HEK293 (cell line): ENCODE measurements around the gene POLR3GL.

Source experiments
- CTCF ChIA-PET: fragments of 350-600 bp; formaldehyde crosslinking; extraction: SDS; loops from one replicate; lab custom pipeline; 2021; ENCODE audit warnings: antibody characterized with exemption; lab: Yijun Ruan, JAX
- POLR2A ChIA-PET: fragments of 300-600 bp; formaldehyde crosslinking; extraction: SDS; loops from one replicate; lab custom pipeline; 2020; ENCODE audit warnings: antibody characterized with exemption, inconsistent platforms; lab: Yijun Ruan, JAX
- H3K27ac ChIP-seq: fragments of 200-500 bp; sonication (Bioruptor generic); 2 replicates; pipeline ENCODE4 v1.5.1; 2014; ENCODE audit warnings: low read depth, low read length, control low read depth, inconsistent platforms; ENCODE audit errors: extremely low read depth
- H3K36me3 ChIP-seq, 2 experiments: fragments of 200-500 bp in 1 of 2; sonication (Bioruptor generic) in 1 of 2; 1 replicate in 1 of 2; 2 replicates in 1 of 2; pipeline ENCODE4 v1.5.1; 2014 to 2017; ENCODE audit warnings: inconsistent platforms in 2 of 2, low read length in 2 of 2; ENCODE audit not compliant: control insufficient read depth in 2 of 2, insufficient read depth in 1 of 2
- H3K4me1 ChIP-seq: fragments of 200-500 bp; sonication (Bioruptor generic); 2 replicates; pipeline ENCODE4 v1.5.1; 2014; ENCODE audit warnings: mild to moderate bottlenecking, low read length, inconsistent platforms; ENCODE audit not compliant: control insufficient read depth, insufficient read depth
- H3K4me3 ChIP-seq: 2 replicates; pipeline ENCODE4 v1.5.1; 2011; ENCODE audit warnings: low read depth, mild to moderate bottlenecking, control low read depth, low read length, moderate library complexity
- H3K9me3 ChIP-seq: fragments of 200-500 bp; sonication (Bioruptor generic); 2 replicates; pipeline ENCODE4 v1.5.1; 2014; ENCODE audit warnings: low read depth, low read length, inconsistent platforms; ENCODE audit not compliant: control insufficient read depth, insufficient read depth
- GLI4 ChIP-seq: fragments of 450-650 bp; formaldehyde crosslinking; IDR thresholded peaks from 2 replicates; pipeline ENCODE4 v1.5.1; 2016; ENCODE audit warnings: missing biosample characterization, missing genetic modification characterization
- KLF1 ChIP-seq: fragments of 450-650 bp; formaldehyde crosslinking; IDR thresholded peaks from 2 replicates; pipeline ENCODE4 v1.5.1; 2016; ENCODE audit warnings: missing biosample characterization, missing genetic modification characterization
- KLF10 ChIP-seq: fragments of 450-650 bp; IDR thresholded peaks from 2 replicates; pipeline ENCODE4 v1.5.1; 2018; ENCODE audit warnings: missing biosample characterization, mild to moderate bottlenecking, missing genetic modification characterization
- KLF8 ChIP-seq: fragments of 450-650 bp; formaldehyde crosslinking; IDR thresholded peaks from 2 replicates; pipeline ENCODE4 v1.5.1; 2016; ENCODE audit warnings: missing biosample characterization, missing genetic modification characterization
- ZNF138 ChIP-seq: fragments of 450-650 bp; formaldehyde crosslinking; IDR thresholded peaks from 2 replicates; pipeline ENCODE4 v1.5.1; 2016; ENCODE audit warnings: missing biosample characterization, missing genetic modification characterization, borderline replicate concordance
- ZNF140 ChIP-seq: fragments of 450-650 bp; formaldehyde crosslinking; IDR thresholded peaks from 2 replicates; pipeline ENCODE4 v1.5.1; 2016; ENCODE audit warnings: missing biosample characterization, missing genetic modification characterization
- ZNF175 ChIP-seq: fragments of 450-650 bp; formaldehyde crosslinking; IDR thresholded peaks from 2 replicates; pipeline ENCODE4 v1.5.1; 2016; ENCODE audit warnings: missing biosample characterization, missing genetic modification characterization
- ZNF202 ChIP-seq: fragments of 450-650 bp; formaldehyde crosslinking; IDR thresholded peaks from 2 replicates; pipeline ENCODE4 v1.5.1; 2016; ENCODE audit warnings: missing biosample characterization, missing genetic modification characterization, borderline replicate concordance
- ZNF335 ChIP-seq: fragments of 450-650 bp; formaldehyde crosslinking; conservative IDR thresholded peaks from 2 replicates; pipeline ENCODE4 v1.5.1; 2016; ENCODE audit warnings: missing biosample characterization, missing genetic modification characterization
- ZNF510 ChIP-seq: fragments of 450-650 bp; formaldehyde crosslinking; IDR thresholded peaks from 2 replicates; pipeline ENCODE4 v1.5.1; 2018; ENCODE audit warnings: mild to moderate bottlenecking, missing genetic modification characterization, missing biosample characterization; ENCODE audit not compliant: insufficient replicate concordance
- ZNF529 ChIP-seq: fragments of 450-650 bp; formaldehyde crosslinking; IDR thresholded peaks from 2 replicates; pipeline ENCODE4 v1.5.1; 2017; ENCODE audit warnings: missing genetic modification characterization, missing biosample characterization; ENCODE audit not compliant: insufficient replicate concordance
- ZNF555 ChIP-seq: fragments of 450-650 bp; formaldehyde crosslinking; conservative IDR thresholded peaks from 2 replicates; pipeline ENCODE4 v1.5.1; 2017; ENCODE audit warnings: missing biosample characterization, mild to moderate bottlenecking, missing genetic modification characterization, inconsistent platforms
- ZNF571 ChIP-seq: fragments of 450-650 bp; formaldehyde crosslinking; IDR thresholded peaks from 2 replicates; pipeline ENCODE4 v1.5.0; 2017; ENCODE audit warnings: missing biosample characterization, missing genetic modification characterization
- ZNF658 ChIP-seq: fragments of 450-650 bp; formaldehyde crosslinking; IDR thresholded peaks from 2 replicates; pipeline ENCODE4; 2016; ENCODE audit warnings: missing biosample characterization, missing genetic modification characterization
- ZNF660 ChIP-seq: fragments of 450-650 bp; IDR thresholded peaks from 2 replicates; pipeline ENCODE4 v1.5.1; 2018; ENCODE audit warnings: missing biosample characterization, mild to moderate bottlenecking, missing genetic modification characterization
- ZNF76 ChIP-seq: fragments of 450-650 bp; formaldehyde crosslinking; IDR thresholded peaks from 2 replicates; pipeline ENCODE4; 2016; ENCODE audit warnings: low read depth, missing biosample characterization, missing genetic modification characterization, borderline replicate concordance
- TF ChIP-seq, protein P1 (sequence below): fragments of 450-650 bp; formaldehyde crosslinking; IDR thresholded peaks from 2 replicates; pipeline ENCODE4 v1.5.1; 2016; ENCODE audit warnings: missing biosample characterization, missing genetic modification characterization
- TF ChIP-seq, protein P2 (sequence below): fragments of 450-650 bp; formaldehyde crosslinking; IDR thresholded peaks from 2 replicates; pipeline ENCODE4 v1.5.1; 2016; ENCODE audit warnings: missing biosample characterization, missing genetic modification characterization
- TF ChIP-seq, protein P3 (sequence below): fragments of 450-650 bp; formaldehyde crosslinking; IDR thresholded peaks from 2 replicates; pipeline ENCODE4 v1.5.1; 2016; ENCODE audit warnings: missing biosample characterization, missing genetic modification characterization
- TF ChIP-seq, protein P4 (sequence below): fragments of 450-650 bp; formaldehyde crosslinking; IDR thresholded peaks from 2 replicates; pipeline ENCODE4 v1.5.1; 2016; ENCODE audit warnings: missing biosample characterization, missing genetic modification characterization
- TF ChIP-seq, protein P5 (sequence below): fragments of 450-650 bp; formaldehyde crosslinking; IDR thresholded peaks from 2 replicates; pipeline ENCODE4 v1.5.1; 2016; ENCODE audit warnings: missing biosample characterization, missing genetic modification characterization
- TF ChIP-seq, protein P6 (sequence below): fragments of 450-650 bp; formaldehyde crosslinking; IDR thresholded peaks from 2 replicates; pipeline ENCODE4 v1.5.1; 2017; ENCODE audit warnings: missing biosample characterization, missing genetic modification characterization
- TF ChIP-seq, protein P7 (sequence below): fragments of 450-650 bp; formaldehyde crosslinking; IDR thresholded peaks from 2 replicates; pipeline ENCODE4 v1.5.1; 2016; ENCODE audit warnings: missing biosample characterization, missing genetic modification characterization

Gene POLR3GL, protein sequence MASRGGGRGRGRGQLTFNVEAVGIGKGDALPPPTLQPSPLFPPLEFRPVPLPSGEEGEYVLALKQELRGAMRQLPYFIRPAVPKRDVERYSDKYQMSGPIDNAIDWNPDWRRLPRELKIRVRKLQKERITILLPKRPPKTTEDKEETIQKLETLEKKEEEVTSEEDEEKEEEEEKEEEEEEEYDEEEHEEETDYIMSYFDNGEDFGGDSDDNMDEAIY

DNA sequence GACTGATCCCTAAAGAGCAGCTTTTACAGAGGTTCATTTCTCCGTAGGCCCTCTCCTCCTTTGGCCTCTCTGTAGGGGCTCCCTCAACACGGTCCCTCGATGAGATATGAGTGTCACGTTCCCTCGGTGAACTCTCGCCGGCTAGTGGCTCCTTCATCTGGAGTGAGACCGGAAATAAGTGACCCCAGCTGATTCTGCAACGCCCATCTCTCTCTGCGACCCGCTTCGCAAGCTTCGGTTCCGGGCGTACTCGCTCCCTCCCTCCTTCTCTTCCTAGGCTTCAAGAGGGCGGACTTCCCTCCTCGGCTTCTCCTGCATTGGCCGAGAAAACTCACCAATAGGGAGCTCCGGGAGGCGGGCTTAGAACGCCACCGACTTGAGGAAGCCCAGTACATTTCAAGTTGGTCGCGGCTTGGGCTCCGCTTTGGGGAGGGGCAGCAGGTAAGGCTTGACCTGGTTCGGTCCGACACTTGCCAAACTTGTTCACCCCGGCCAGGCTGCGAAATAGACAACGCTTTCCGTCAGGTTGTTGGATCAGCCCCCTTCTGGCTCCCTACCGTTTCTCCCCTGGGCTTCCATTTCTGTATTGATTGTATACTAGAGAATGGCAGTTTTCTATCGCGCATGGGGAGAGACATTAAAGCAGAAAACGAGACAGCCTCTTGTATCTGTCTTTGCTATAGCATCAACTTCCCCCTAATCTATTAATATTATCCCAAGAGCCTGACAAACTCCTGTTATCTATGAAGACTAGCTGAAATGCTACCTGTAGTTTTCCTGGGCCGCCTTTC lies at the start of gene POLR3GL, which contains the start of gene ANKRD34A:
TSS of gene POLR3GL (plus strand) at position 363 of the 791 bp plus-strand sequence. CDS start 10,176 bp downstream, outside the sequence.
TSS of gene ANKRD34A (minus strand) at position 248 of the 791 bp plus-strand sequence. CDS start 2,816 bp downstream, outside the sequence.
- CTCF ChIA-PET, result interaction anchor here (0.8 to 5.0 kb wide), 9 partner anchors 10 to 119 kb away, joined by 3 to 43 read pairs (median 6); partner anchors contain the start of gene NUDT17
- peak within 1 kb of the TSS; percentile 16; the same call in 1 of the 2 replicates for H3K27ac ChIP-seq
- TF ChIP-seq KLF8 (tag by site-specific recombination) (no peak), ZNF658 (tag by site-specific recombination) (no peak), ZNF510 (tag by site-specific recombination) (no peak), ZNF175 (tag by site-specific recombination) (no peak), ZNF660 (0 out of 2 replicates have a peak, but pooled peaks have one; percentile 38), ZNF140 (tag by site-specific recombination) (no peak), ZNF76 (no peak), ZNF529 (tag by site-specific recombination) (no peak), KLF1 (no peak), ZNF138 (tag by site-specific recombination) (no peak), KLF10 (tag by site-specific recombination) (peak; percentile 41; the same call in 1 of the 2 replicates), ZNF202 (tag by site-specific recombination) (no peak), ZNF335 (tag by site-specific recombination) (peak; percentile 74), ZNF555 (tag by site-specific recombination) (no peak), GLI4 (tag by site-specific recombination) (no peak), ZNF571 (tag by site-specific recombination) (no peak)
- TF ChIP-seq, protein P1, sequence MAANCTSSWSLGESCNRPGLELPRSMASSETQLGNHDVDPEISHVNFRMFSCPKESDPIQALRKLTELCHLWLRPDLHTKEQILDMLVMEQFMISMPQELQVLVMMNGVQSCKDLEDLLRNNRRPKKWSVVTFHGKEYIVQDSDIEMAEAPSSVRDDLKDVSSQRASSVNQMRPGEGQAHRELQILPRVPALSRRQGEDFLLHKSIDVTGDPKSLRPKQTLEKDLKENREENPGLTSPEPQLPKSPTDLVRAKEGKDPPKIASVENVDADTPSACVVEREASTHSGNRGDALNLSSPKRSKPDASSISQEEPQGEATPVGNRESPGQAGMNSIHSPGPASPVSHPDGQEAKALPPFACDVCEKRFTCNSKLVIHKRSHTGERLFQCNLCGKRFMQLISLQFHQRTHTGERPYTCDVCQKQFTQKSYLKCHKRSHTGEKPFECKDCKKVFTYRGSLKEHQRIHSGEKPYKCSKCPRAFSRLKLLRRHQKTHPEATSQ, result no peak
- TF ChIP-seq, protein P2, sequence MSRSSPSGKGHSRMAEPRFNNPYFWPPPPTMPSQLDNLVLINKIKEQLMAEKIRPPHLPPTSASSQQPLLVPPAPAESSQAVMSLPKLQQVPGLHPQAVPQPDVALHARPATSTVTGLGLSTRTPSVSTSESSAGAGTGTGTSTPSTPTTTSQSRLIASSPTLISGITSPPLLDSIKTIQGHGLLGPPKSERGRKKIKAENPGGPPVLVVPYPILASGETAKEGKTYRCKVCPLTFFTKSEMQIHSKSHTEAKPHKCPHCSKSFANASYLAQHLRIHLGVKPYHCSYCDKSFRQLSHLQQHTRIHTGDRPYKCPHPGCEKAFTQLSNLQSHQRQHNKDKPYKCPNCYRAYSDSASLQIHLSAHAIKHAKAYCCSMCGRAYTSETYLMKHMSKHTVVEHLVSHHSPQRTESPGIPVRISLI (tag by site-specific recombination), result no peak
- TF ChIP-seq, protein P3, sequence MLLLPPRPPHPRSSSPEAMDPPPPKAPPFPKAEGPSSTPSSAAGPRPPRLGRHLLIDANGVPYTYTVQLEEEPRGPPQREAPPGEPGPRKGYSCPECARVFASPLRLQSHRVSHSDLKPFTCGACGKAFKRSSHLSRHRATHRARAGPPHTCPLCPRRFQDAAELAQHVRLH (tag by site-specific recombination), result no peak
- TF ChIP-seq, protein P4, sequence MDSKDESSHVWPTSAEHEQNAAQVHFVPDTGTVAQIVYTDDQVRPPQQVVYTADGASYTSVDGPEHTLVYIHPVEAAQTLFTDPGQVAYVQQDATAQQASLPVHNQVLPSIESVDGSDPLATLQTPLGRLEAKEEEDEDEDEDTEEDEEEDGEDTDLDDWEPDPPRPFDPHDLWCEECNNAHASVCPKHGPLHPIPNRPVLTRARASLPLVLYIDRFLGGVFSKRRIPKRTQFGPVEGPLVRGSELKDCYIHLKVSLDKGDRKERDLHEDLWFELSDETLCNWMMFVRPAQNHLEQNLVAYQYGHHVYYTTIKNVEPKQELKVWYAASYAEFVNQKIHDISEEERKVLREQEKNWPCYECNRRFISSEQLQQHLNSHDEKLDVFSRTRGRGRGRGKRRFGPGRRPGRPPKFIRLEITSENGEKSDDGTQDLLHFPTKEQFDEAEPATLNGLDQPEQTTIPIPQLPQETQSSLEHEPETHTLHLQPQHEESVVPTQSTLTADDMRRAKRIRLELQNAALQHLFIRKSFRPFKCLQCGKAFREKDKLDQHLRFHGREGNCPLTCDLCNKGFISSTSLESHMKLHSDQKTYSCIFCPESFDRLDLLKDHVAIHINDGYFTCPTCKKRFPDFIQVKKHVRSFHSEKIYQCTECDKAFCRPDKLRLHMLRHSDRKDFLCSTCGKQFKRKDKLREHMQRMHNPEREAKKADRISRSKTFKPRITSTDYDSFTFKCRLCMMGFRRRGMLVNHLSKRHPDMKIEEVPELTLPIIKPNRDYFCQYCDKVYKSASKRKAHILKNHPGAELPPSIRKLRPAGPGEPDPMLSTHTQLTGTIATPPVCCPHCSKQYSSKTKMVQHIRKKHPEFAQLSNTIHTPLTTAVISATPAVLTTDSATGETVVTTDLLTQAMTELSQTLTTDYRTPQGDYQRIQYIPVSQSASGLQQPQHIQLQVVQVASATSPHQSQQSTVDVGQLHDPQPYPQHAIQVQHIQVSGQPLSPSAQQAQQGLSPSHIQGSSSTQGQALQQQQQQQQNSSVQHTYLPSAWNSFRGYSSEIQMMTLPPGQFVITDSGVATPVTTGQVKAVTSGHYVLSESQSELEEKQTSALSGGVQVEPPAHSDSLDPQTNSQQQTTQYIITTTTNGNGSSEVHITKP (tag by site-specific recombination), result peak; percentile 87
- TF ChIP-seq, protein P5, sequence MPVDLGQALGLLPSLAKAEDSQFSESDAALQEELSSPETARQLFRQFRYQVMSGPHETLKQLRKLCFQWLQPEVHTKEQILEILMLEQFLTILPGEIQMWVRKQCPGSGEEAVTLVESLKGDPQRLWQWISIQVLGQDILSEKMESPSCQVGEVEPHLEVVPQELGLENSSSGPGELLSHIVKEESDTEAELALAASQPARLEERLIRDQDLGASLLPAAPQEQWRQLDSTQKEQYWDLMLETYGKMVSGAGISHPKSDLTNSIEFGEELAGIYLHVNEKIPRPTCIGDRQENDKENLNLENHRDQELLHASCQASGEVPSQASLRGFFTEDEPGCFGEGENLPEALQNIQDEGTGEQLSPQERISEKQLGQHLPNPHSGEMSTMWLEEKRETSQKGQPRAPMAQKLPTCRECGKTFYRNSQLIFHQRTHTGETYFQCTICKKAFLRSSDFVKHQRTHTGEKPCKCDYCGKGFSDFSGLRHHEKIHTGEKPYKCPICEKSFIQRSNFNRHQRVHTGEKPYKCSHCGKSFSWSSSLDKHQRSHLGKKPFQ, result no peak
- TF ChIP-seq, protein P6, sequence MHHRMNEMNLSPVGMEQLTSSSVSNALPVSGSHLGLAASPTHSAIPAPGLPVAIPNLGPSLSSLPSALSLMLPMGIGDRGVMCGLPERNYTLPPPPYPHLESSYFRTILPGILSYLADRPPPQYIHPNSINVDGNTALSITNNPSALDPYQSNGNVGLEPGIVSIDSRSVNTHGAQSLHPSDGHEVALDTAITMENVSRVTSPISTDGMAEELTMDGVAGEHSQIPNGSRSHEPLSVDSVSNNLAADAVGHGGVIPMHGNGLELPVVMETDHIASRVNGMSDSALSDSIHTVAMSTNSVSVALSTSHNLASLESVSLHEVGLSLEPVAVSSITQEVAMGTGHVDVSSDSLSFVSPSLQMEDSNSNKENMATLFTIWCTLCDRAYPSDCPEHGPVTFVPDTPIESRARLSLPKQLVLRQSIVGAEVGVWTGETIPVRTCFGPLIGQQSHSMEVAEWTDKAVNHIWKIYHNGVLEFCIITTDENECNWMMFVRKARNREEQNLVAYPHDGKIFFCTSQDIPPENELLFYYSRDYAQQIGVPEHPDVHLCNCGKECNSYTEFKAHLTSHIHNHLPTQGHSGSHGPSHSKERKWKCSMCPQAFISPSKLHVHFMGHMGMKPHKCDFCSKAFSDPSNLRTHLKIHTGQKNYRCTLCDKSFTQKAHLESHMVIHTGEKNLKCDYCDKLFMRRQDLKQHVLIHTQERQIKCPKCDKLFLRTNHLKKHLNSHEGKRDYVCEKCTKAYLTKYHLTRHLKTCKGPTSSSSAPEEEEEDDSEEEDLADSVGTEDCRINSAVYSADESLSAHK, result peak; percentile 75
- TF ChIP-seq, protein P7, sequence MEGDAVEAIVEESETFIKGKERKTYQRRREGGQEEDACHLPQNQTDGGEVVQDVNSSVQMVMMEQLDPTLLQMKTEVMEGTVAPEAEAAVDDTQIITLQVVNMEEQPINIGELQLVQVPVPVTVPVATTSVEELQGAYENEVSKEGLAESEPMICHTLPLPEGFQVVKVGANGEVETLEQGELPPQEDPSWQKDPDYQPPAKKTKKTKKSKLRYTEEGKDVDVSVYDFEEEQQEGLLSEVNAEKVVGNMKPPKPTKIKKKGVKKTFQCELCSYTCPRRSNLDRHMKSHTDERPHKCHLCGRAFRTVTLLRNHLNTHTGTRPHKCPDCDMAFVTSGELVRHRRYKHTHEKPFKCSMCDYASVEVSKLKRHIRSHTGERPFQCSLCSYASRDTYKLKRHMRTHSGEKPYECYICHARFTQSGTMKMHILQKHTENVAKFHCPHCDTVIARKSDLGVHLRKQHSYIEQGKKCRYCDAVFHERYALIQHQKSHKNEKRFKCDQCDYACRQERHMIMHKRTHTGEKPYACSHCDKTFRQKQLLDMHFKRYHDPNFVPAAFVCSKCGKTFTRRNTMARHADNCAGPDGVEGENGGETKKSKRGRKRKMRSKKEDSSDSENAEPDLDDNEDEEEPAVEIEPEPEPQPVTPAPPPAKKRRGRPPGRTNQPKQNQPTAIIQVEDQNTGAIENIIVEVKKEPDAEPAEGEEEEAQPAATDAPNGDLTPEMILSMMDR, result no peak

More for the DNA sequence above, at the start of gene POLR3GL, which contains the start of gene ANKRD34A:
- Histone ChIP-seq H3K36me3 (no peaks in the 10 kb centered on the region), H3K9me3 (no peaks in the 10 kb centered on the region), H3K4me1 (peaks cover 9% of the 10 kb centered on the region), H3K4me3 (peak within 1 kb of the TSS; percentile 70)
- POLR2A ChIA-PET, result interaction anchor here (0.7 to 4.1 kb wide), 16 partner anchors 8 to 1207 kb away, joined by 3 to 39 read pairs (median 6); partner anchors contain the start of genes ANKRD35, PIAS3, POLR3C and PRKAB2
